HG03045 (cell line): Measurements from ENCODE around the gene TTC16.
"Not testable (repeated sequence)": the region's sequence is repeated elsewhere in the genome, so short reads cannot be mapped to it uniquely, and the experiment has no call there.

Experiments used
- ATAC-seq: cut with Tn5 transposase; IDR thresholded peaks from one replicate; pipeline ENCODE4 v1.9.1; 2021; ENCODE audit warnings: mild to moderate bottlenecking, moderate library complexity; ENCODE audit not compliant: unreplicated experiment

The TTC16 gene

DNA sequence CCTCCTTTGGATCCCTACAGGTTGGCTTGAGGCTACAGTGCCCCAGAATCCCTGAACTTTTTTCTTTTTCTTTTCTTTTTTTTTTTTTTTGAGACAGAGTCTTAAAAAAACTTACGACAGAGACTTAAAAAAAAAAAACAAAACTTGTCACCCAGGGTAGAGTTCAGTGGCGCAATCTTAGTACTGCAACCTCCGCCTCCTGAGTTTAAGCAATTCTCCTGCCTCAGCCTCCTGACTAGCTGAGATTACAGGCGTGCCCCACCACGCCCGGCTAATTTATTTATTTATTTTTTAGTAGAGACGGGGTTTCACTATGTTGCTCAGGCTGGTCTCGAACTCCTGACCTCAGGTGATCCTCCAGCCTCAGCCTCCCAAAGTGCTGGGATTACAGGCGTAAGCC, 65.0 kb downstream of the TTC16 start:
- not testable (repeated sequence) for ATAC-seq
